Activated T-helper 2 cell treated with anti-CD3 and anti-CD28 coated beads, Interferon-gamma antibody, Interleukin-2, Interleukin-4, amounts not matched to agents 10 μg/mL and 5 μg/mL and 100 μg/mL, durations not matched to agents 14 hours and 24 hours and 36 hours (primary cell): ENCODE results near the gene HACD2. TPM values are rescaled to one million over a fixed set of nuclear protein-coding genes. Genes with fewer than 3 reads are reported as not detected.

Source experiments
- DNase-seq: peaks from one replicate; pipeline ENCODE4 v3.0.0; 2021; ENCODE audit warnings: low spot score
- H3K27ac Mint-ChIP-seq: one replicate; pipeline ENCODE4 v1.8.0; 2021; ENCODE audit warnings: mixed read lengths
- H3K27me3 Mint-ChIP-seq: one replicate; pipeline ENCODE4 v1.8.0; 2021; ENCODE audit warnings: low read depth, mixed read lengths
- H3K36me3 Mint-ChIP-seq: one replicate; pipeline ENCODE4 v1.8.0; 2021; ENCODE audit warnings: low read depth, mixed read lengths
- H3K4me1 Mint-ChIP-seq: one replicate; pipeline ENCODE4 v1.8.0; 2021; ENCODE audit warnings: low read depth, mixed read lengths
- H3K4me3 Mint-ChIP-seq: one replicate; pipeline ENCODE4 v1.8.0; 2021; ENCODE audit warnings: low read depth, mild to moderate bottlenecking, moderate library complexity, mixed read lengths
- H3K9me3 Mint-ChIP-seq: one replicate; pipeline ENCODE4 v1.8.0; 2021; ENCODE audit warnings: mixed read lengths
- intact Hi-C: fragments of 100-400 bp; cut with micrococcal nuclease; formaldehyde crosslinking; loops from one replicate; pipeline ENCODE4 v1.15.1; 2023
- total RNA-seq: library from RNA; stranded (reverse); gene quantifications from 2 replicates; pipeline ENCODE4 v1.2.3, GENCODE V29; 2022

The HACD2 gene
- total RNA-seq, 1 donor from 2014 or later: 32.5 TPM

DNA sequence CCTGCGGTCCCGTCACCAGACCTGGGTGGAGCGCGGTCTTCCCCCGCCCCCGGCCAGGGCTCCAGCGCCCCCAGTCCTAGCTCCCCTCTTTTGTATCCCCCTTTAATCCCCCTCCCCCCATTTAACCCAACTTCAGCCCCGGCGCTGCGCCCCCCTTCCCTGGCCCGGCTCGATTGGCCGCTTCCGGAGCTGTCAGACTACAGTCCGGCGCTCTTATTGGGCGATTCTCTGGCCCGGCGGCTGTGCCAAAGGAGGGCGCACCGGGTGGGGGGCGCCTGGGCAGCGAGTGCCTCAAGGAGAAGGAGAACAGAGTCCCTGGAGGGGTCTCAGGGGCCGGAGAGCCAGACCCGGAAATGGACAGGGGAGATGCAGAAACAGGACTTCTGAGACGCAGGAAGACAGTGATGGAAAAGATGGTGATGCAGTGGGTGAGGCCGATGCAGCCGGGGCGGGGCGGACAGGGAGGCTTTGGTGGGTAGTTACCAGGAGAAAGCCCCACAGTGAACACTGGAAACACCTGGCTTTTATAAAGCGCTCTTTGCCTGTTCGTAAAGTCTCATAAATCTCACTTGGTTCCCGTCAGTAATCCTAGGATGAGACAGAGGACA lies 134.8 kb downstream of the HACD2 start:
- Mint-ChIP-seq H3K4me3 (peak overlapping the region; percentile 38), H3K27me3 (peaks cover 42% of the 10 kb centered on the region), H3K36me3 (no peaks in the 10 kb centered on the region), H3K9me3 (no peaks in the 10 kb centered on the region), H3K4me1 (no peaks in the 10 kb centered on the region), H3K27ac (no peak overlapping the region)
- no peak for DNase-seq
- intact Hi-C loops: loop anchor here (5.0 kb wide), 1 partner anchor 37 kb away; no protein-coding TSS in a partner anchor

DNA sequence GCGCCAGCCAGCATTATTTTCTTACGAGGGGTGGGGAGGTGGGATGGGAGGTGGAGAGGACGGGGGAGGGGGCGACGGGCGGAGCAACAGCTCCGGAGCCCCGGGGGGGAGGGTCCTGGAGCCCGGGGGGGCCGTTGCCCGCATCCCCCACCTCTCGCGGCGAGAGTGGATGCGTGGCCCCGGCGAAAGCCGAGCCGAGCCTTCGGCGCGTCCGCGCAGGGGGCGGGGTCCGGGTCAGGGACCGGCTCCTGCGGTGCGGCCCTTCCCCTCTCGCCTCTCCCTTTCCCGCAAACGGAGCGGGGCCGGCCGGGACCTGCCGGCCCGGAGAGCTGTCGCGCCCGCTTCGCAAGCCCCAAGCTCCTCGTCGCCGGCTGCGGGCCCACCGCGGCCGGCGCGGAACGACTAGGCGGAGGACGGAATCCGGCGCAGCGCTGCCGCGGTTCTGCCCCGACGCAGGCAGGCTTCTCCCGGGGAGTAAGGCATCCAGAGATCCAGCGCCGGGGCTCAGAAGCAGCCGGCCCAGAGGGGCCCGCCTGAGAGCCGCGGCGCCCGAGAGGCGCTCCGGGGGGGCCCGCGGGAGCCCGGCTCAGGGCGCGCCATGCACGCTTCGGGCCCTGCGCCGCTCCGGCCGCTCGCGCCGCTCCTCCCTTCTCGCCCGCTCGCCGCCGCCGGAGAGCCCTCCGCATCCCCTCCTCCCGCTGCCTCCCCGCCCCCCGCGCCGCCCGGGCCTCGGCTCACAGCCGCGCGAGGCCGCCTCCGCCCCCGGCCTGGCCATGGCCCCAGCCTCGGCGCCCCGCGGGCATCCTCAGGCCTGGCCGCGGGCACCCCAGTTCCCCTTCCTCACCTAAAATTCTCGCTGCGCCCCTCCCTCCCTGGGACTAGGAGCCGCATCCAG lies 135.5 kb downstream of the HACD2 start:
- H3K4me1 Mint-ChIP-seq: no peaks in the 10 kb centered on the region
- no peak overlapping the region for H3K4me3 Mint-ChIP-seq
- H3K9me3 Mint-ChIP-seq: no peaks in the 10 kb centered on the region
- DNase-seq: no peak
- H3K27me3 Mint-ChIP-seq: peaks cover 50% of the 10 kb centered on the region
- H3K36me3 Mint-ChIP-seq: no peaks in the 10 kb centered on the region
- H3K27ac Mint-ChIP-seq: no peak overlapping the region
- intact Hi-C loops: no loop called here

DNA sequence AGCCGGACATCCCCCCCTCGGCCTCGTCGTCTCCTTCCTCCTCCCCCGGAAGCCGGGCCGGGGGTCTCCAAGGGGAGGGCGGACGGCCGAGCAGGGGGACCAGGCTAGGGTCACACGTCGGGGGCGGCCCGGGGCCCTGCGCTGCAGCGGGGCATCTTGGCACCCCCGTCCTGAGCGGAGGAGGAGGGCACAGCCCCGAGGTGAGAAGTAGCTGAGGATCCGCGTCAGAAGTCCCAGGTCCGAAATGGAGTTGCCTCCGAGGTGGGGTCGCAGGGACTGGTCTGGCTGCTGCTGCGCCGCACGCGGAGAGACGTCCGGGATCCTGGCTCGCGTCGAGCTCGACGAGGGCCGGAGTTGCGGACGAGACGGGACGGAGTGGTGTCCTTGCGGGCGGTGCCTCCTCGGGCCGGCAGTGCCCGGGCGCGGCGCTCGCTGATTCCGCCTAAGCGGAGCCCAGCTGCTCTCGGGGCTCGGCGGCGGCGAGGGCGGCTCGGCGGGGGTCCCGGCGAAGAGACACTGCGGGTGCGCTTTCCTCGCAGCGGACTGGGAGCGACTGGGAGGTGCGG lies 136.2 kb downstream of the HACD2 start, which contains the start of gene ADCY5:
TSS of gene ADCY5 (minus strand) at position 555 of the 566 bp plus-strand sequence. CDS start at position 10, 545 bp downstream.
- Mint-ChIP-seq H3K4me3 (no peak within 1 kb of the TSS), H3K27ac (no peak within 1 kb of the TSS), H3K27me3 (peaks cover 54% of the 10 kb centered on the region), H3K9me3 (no peaks in the 10 kb centered on the region), H3K4me1 (no peaks in the 10 kb centered on the region), H3K36me3 (no peaks in the 10 kb centered on the region)
- no peak for DNase-seq
- intact Hi-C loops: no loop called here

DNA sequence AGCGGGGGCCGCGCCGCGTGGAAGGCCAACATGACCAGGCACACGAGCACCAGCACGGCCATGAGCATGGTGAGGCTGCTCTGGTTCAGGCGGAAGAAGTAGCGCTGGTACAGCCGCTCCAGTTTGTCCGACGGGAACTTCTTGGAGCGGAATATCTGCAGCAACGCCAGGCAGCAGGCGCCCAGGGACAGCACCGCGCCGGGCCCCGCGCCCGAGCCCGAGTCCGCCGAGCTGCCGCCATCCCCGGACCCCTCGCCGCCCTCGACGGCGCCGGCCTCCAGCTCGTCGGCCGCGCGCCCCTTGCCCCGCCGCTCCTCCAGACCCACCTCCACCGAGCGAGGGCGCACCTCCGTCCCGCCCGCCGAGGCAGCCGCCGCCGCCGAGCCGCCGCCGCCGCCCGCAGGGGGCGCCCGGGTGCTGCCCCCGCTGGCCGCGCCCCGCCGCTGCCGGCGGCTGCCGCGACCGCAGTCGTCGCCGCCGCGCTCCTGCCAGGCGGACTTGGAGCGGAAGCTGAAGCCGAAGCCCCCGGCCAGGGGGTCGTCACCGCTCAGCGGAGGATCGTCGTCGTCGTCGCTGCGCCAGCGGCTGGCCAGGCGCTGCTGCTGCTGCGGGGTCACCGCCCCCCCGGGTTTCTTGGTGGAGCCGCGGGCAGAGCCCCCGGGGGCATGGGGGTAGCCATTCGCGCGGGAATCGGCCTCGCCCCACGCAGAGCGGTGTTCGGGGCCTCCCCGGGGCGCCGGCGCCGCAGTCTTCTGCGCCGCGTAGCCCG lies 136.9 kb downstream of the HACD2 start:
- Mint-ChIP-seq H3K27me3 (peaks cover 55% of the 10 kb centered on the region), H3K27ac (no peak overlapping the region), H3K4me1 (no peaks in the 10 kb centered on the region), H3K36me3 (no peaks in the 10 kb centered on the region), H3K9me3 (no peaks in the 10 kb centered on the region), H3K4me3 (no peak overlapping the region)
- intact Hi-C loops: loop anchor here (2.0 kb wide), 1 partner anchor 111 kb away; no protein-coding TSS in a partner anchor
- DNase-seq: peak; percentile 31

DNA sequence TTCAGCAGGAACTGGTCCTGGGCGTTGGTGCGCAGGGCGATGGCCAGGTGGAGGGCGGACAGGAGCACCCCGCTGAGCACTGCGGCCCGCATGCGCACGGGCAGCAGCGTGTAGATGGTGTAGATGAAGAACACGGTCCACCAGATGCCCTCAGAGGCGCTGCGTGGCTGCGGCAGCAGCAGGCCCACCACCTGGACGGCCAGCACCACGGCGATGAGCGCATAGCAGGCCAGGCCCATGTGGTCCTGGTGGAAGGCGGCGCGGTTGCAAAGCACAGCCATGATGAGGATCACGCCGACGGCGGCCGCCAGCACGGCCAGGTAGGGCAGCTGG lies 137.5 kb downstream of the HACD2 start:
- intact Hi-C loops: loop anchor here (2.0 kb wide), 1 partner anchor 111 kb away; no protein-coding TSS in a partner anchor
- H3K27me3 Mint-ChIP-seq: peaks cover 55% of the 10 kb centered on the region
- H3K4me1 Mint-ChIP-seq: no peaks in the 10 kb centered on the region
- H3K4me3 Mint-ChIP-seq: no peak overlapping the region
- no peak for DNase-seq
- no peaks in the 10 kb centered on the region for H3K36me3 Mint-ChIP-seq
- H3K27ac Mint-ChIP-seq: no peak overlapping the region
- H3K9me3 Mint-ChIP-seq: no peaks in the 10 kb centered on the region

DNA sequence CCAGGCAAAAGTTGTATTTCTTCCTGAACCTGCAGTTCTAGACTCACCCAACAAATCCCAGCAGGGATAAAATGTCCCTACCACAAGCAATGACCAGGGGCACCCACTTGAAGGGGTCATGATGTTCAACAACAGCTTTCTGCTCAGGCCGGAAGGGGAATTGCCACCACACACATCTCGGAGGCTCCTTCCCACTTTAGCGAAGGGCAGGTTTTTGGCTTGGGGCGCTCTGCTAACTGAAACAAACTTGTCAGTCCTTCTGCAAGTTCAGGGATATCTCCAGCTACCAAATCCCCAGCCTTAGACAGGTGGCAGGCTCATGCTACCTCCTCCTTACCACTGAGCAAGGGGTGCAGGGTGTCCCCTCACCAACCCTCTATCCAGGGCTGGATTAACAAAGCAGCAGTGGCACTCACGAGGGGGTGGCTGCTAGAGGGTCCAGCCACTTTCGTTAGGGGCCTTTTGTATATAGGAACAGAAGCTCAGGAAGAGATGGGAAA lies 138.2 kb downstream of the HACD2 start:
- H3K36me3 Mint-ChIP-seq: no peaks in the 10 kb centered on the region
- peaks cover 55% of the 10 kb centered on the region for H3K27me3 Mint-ChIP-seq
- intact Hi-C loops: loop anchor here (2.0 kb wide), 1 partner anchor 112 kb away; no protein-coding TSS in a partner anchor
- no peaks in the 10 kb centered on the region for H3K4me1 Mint-ChIP-seq
- H3K4me3 Mint-ChIP-seq: peak overlapping the region; percentile 60
- H3K9me3 Mint-ChIP-seq: no peaks in the 10 kb centered on the region
- DNase-seq: no peak
- no peak overlapping the region for H3K27ac Mint-ChIP-seq

DNA sequence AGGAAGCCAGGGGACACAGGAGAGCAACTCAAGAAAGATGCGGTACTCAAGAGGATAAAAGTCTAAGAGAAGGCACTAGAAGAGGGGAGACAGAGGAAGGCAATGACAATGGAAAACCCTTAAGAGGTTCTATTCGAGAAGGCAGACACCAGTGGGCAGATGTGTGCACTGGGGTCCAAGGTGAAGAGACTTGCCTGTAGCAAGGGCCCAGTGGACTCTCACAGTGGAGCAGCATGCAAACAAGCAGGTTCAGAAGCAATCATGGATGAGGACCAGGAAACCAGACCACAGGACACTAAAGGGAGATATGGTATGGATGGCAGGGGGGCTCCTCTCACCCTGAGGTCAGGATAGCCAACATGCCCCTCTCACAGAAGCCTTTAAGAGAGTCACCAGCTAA lies 138.6 kb downstream of the HACD2 start:
- no peaks in the 10 kb centered on the region for H3K36me3 Mint-ChIP-seq
- intact Hi-C loops: loop anchor here (2.0 kb wide), 1 partner anchor 113 kb away; no protein-coding TSS in a partner anchor
- no peak overlapping the region for H3K4me3 Mint-ChIP-seq
- DNase-seq: no peak
- no peaks in the 10 kb centered on the region for H3K9me3 Mint-ChIP-seq
- H3K27me3 Mint-ChIP-seq: peaks cover 53% of the 10 kb centered on the region
- H3K27ac Mint-ChIP-seq: no peak overlapping the region
- no peaks in the 10 kb centered on the region for H3K4me1 Mint-ChIP-seq

DNA sequence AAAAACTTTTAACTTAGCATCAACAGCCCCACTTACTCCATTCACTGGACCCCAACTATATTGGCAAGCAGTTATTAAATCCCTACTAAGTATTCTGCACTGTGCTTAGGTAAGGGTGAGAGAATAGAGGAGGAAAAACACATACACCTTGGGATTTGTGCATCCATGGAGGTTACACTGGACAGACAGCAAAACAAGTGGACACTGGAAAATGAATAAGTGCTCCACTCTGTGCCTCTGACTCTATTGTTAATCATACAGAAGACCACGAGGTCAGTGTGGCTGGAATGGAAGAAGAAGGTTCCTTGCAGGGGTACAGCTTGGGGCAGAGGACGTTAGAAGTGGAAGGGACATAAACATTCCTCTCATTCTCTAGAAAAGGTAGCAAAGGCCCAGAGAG lies 139.2 kb downstream of the HACD2 start:
- Mint-ChIP-seq H3K4me1 (no peaks in the 10 kb centered on the region), H3K27ac (no peak overlapping the region), H3K9me3 (no peaks in the 10 kb centered on the region), H3K4me3 (no peak overlapping the region), H3K27me3 (peaks cover 51% of the 10 kb centered on the region), H3K36me3 (no peaks in the 10 kb centered on the region)
- DNase-seq: no peak
- intact Hi-C loops: loop anchor here (2.0 kb wide), 1 partner anchor 113 kb away; no protein-coding TSS in a partner anchor

DNA sequence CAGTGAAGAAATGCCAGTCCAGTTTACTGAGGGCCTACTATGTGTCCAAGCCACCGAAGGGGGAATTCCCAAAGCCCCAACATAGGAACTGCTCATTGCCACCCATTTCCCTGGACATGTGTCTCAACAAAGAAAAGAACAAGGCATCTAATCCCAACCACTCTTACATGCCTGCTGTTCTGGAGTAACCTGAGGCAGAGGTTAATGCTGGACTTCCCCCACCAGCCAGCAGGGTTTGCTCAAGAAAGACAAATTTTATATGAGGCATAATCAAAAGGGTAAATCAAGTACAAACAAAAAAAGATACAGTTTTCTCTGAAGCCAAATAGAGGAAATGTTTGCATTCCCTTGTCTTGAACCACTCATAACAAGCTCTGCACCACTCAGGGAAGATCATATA lies 140.1 kb downstream of the HACD2 start:
- Mint-ChIP-seq H3K9me3 (no peaks in the 10 kb centered on the region), H3K4me3 (no peak overlapping the region), H3K4me1 (no peaks in the 10 kb centered on the region), H3K36me3 (no peaks in the 10 kb centered on the region), H3K27me3 (peaks cover 44% of the 10 kb centered on the region), H3K27ac (no peak overlapping the region)
- intact Hi-C loops: no loop called here
- DNase-seq: no peak

DNA sequence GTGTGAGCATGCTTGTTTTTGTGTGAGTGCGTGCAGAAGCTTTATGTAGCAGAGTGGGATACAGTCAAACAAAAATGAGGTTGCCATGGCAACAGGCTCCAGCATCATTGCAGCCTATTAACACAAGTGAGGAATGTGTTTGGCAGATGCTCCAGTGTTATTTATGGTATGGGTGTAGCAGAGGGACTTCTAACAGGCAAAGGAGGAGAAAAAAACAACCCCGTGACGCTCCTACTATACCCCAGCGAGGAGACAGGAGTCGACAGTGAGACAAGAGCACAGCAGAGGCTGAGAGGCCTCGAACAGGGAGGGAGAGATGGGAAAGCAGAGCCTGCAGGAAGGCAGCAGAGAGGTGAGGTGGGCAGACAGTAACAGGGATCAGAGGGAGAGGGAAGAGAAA lies 140.8 kb downstream of the HACD2 start:
- no peak for DNase-seq
- no peaks in the 10 kb centered on the region for H3K36me3 Mint-ChIP-seq
- H3K27ac Mint-ChIP-seq: no peak overlapping the region
- H3K27me3 Mint-ChIP-seq: peaks cover 47% of the 10 kb centered on the region
- no peak overlapping the region for H3K4me3 Mint-ChIP-seq
- intact Hi-C loops: no loop called here
- H3K9me3 Mint-ChIP-seq: no peaks in the 10 kb centered on the region
- no peaks in the 10 kb centered on the region for H3K4me1 Mint-ChIP-seq

DNA sequence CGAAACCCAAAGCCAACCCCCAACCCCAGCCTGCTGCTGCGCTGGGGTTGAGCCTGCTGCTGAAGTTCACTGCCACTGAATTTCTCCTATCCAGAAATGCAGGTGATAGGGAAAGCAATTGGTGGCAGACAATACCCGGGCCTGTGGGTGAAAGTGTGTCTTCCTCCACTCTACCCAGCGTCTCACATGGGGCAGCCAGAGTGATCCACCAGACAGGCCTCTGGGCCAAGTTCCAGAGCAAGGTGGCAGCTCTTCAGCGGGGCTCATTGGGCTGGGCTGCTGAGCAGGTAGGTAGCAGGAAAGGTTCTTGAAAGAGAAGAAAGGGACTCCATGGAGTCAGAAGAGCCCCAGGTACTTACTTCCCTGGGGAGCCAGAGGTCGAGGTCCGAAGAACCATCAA lies 141.9 kb downstream of the HACD2 start:
- Mint-ChIP-seq H3K4me1 (no peaks in the 10 kb centered on the region), H3K27ac (no peak overlapping the region), H3K27me3 (peaks cover 47% of the 10 kb centered on the region), H3K36me3 (no peaks in the 10 kb centered on the region), H3K9me3 (no peaks in the 10 kb centered on the region), H3K4me3 (no peak overlapping the region)
- DNase-seq: no peak
- intact Hi-C loops: no loop called here

DNA sequence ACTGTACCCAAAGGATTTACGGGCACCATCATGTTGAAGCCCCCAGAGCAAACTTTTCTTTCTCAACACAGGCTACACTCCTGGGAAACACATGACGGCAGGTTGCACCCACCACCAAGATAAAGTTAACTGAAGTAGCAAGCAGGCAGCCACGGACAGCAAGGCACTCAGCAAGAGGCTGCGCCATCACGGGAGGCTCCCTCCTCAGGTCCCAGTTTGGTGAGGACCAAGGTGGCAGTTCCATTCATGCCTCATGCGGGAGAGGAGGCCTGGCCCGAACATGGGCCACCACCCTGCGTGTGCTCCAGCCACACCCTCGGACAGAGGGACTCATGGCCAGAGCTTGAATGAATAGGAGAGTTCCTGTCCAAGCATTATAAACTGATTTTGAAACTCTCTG lies 142.7 kb downstream of the HACD2 start:
- H3K27ac Mint-ChIP-seq: no peak overlapping the region
- no peaks in the 10 kb centered on the region for H3K36me3 Mint-ChIP-seq
- H3K9me3 Mint-ChIP-seq: no peaks in the 10 kb centered on the region
- H3K27me3 Mint-ChIP-seq: peaks cover 47% of the 10 kb centered on the region
- H3K4me3 Mint-ChIP-seq: no peak overlapping the region
- H3K4me1 Mint-ChIP-seq: no peaks in the 10 kb centered on the region
- intact Hi-C loops: no loop called here
- no peak for DNase-seq
